Smooth muscle cell of the coronary artery (primary cell): ENCODE data around the gene SNF8. TPM values are rescaled to one million over a fixed set of nuclear protein-coding genes. Genes with fewer than 3 reads are reported as not detected.

Experiments
- total RNA-seq: library from RNA; depleted of rRNA; stranded (reverse); fragments of >200 nt; gene quantifications from 2 replicates; pipeline ENCODE4 v1.2.3, GENCODE V29; 2014; ENCODE audit warnings: low replicate concordance

The SNF8 gene, protein sequence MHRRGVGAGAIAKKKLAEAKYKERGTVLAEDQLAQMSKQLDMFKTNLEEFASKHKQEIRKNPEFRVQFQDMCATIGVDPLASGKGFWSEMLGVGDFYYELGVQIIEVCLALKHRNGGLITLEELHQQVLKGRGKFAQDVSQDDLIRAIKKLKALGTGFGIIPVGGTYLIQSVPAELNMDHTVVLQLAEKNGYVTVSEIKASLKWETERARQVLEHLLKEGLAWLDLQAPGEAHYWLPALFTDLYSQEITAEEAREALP
- 107 and 164 TPM in 2 replicates for total RNA-seq

DNA sequence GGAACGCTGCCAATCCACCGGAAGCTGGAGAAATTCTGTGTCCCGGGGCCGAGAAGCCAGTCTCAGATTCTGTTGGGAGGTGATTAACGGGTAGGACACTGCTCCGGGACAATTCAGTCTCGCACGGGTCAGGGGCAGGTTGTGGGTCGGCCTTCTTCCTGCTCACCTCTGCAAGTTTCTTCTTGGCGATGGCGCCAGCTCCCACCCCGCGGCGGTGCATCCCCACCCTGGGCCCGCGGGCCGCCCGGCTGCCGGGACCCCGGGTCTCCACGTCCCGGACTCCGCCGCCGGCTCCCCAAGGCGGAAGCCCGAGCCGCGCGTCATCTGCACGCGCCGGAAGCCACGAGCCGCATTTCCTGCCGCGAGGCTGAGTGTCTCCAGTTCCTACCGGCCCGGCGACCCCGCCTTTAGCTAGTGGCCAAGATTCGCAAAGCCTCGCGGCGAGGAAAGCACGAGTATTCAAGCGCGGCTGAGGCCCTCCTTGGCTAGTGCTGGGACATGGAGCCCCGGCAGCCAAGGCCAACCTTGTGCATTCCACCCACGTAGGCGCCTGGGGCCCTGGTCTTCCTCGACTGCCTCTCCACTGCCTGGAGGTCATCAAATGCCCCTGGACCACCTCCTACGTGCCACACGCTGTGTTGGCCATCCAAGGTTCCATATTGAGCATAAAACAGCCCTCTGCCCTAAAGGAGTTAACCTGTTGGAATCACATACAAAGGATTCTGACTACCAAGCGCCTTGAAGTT lies at the start of gene SNF8:
Gene SNF8, minus strand, starts transcription at position 328 of the 746 bp plus-strand sequence. Its CDS starts 108 bp downstream, at position 220.

DNA sequence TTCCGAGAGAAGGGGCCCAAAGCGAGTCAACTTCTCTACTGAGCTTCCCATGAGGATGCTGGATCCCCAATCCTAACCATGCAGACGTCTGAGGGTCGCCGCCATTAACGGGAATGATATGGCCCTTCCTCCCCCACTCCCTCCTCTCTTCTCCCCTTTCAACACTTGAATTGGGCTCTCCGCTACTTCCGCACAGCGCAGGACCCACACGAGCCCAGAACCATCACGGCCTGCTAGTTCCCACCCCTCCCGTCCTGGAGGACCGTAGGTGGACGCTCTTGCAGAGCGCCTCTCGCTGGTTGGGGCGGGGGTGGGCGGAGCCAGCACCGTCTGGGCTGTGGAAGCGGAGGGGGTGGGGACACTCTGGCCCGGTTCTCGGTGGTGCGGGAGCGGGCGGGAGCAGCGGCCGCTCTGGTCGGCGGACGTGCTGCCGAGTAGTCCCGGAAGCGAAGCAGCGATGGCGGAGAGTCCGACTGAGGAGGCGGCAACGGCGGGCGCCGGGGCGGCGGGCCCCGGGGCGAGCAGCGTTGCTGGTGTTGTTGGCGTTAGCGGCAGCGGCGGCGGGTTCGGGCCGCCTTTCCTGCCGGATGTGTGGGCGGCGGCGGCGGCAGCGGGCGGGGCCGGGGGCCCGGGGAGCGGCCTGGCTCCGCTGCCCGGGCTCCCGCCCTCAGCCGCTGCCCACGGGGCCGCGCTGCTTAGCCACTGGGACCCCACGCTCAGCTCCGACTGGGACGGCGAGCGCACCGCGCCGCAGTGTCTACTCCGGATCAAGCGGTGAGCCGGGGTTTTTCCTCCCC lies 36.4 kb downstream of the SNF8 start, which contains the start of gene UBE2Z:
Gene UBE2Z, plus strand, starts transcription at position 361 of the 797 bp plus-strand sequence. Its CDS starts 97 bp downstream, at position 458.

Other genes starting within 250 kb of the SNF8 start
- not detected in 2 replicates for gene PRAC1, start 222.3 kb downstream of the SNF8 start, total RNA-seq
- not detected in 2 replicates for gene PRAC2, start 221.7 kb downstream of the SNF8 start, total RNA-seq
- gene HOXB13, start 216.1 kb downstream of the SNF8 start, total RNA-seq = not detected in 2 replicates
- not detected in 2 replicates for gene TTLL6, start 127.6 kb downstream of the SNF8 start, total RNA-seq
- 29.3 and 66.0 TPM in 2 replicates for gene CALCOCO2, start 113.8 kb downstream of the SNF8 start, total RNA-seq
- 31.8 and 56.5 TPM in 2 replicates for gene ATP5MC1, start 52.1 kb downstream of the SNF8 start, total RNA-seq
- gene UBE2Z, start 36.4 kb downstream of the SNF8 start, total RNA-seq = 33.7 and 51.9 TPM in 2 replicates
- gene GIP, start 23.8 kb upstream of the SNF8 start, total RNA-seq = not detected in 2 replicates
- 0.12 and 0.15 TPM in 2 replicates for gene IGF2BP1, start 52.5 kb upstream of the SNF8 start, total RNA-seq
- gene B4GALNT2, start 187.9 kb upstream of the SNF8 start, total RNA-seq = 0.08 TPM in 1 of 2 replicates, not detected in the other